NCI-H345 treated with DMSO at 0.1 percent for 48 hours (cell line): ENCODE measurements around the gene KDM2A.
"Not testable (repeated sequence)": the region's sequence is repeated elsewhere in the genome, so short reads cannot be mapped to it uniquely, and the experiment has no call there.

Experiments
- DNase-seq: peaks from one replicate; lab custom pipeline; 2025; ENCODE audit not compliant: unreplicated experiment; lab: John Stamatoyannopoulos, UW

The KDM2A gene

DNA sequence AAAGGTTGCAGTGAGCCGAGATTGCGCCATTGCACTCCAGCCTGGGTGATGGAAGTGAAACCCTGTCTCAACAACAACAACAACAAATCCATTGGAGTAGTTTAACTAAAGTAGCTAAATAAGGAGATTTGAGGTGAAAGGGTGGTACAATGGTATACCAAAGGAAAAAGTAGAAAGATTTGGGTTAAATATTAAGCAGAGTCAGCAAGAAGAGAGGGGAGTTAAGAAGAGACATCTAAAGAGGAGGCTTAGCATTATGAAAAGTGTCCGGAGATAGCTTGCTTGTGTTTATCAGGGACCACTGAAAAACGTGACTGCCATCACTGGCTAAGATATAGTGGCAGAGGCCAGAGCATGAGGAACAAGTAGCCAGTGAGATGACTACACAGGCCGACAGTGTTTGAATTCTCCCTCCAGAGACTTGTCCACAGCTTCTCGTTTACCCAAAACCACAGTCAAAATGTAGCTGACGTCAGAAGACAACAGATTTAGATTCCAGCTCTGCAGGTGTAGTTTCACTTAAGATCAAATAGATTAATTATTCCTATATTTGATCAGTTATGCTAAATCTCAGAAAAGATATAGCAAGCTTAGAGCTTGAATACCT is 114.6 kb downstream of the KDM2A start:
- DNase-seq: no peak

DNA sequence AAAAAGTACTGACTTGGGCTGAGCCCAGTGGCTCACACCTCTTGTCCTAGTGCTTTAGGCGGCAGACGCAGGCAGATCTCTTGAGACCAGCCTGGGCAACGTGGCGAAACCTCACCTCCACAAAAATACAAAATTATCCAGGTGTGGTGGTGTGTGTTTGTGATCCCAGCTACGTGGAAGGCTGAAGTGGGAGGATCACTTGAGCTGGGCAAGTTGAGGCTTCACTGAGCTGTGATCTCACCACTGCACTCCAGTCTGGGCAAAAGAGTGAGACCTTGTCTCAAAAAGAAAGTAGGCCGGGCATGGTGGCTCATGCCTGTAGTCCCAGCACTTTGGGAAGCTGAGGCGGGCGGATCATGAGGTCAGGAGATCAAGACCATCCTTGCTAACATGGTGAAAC is 115.5 kb downstream of the KDM2A start:
- DNase-seq: not testable (repeated sequence)

DNA sequence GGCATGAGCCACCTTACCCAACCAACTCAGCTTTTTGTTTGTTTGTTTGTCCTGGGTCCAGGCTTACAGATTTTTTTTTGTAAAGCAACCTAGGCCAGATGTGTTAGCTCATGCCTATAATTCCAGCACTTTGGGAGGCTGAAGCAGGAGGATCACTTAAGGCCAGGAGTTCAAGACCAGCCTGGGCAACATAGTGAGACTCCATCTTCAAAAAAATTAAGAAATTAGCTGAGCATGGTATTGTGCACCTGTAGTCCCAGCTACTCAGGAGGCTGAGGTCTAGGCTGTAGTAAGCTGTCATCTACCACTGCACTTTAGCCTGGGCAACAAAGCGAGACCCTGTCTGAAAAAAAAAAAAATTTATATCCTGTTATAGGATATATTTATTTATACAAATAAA is 118.5 kb downstream of the KDM2A start:
- no peak for DNase-seq

DNA sequence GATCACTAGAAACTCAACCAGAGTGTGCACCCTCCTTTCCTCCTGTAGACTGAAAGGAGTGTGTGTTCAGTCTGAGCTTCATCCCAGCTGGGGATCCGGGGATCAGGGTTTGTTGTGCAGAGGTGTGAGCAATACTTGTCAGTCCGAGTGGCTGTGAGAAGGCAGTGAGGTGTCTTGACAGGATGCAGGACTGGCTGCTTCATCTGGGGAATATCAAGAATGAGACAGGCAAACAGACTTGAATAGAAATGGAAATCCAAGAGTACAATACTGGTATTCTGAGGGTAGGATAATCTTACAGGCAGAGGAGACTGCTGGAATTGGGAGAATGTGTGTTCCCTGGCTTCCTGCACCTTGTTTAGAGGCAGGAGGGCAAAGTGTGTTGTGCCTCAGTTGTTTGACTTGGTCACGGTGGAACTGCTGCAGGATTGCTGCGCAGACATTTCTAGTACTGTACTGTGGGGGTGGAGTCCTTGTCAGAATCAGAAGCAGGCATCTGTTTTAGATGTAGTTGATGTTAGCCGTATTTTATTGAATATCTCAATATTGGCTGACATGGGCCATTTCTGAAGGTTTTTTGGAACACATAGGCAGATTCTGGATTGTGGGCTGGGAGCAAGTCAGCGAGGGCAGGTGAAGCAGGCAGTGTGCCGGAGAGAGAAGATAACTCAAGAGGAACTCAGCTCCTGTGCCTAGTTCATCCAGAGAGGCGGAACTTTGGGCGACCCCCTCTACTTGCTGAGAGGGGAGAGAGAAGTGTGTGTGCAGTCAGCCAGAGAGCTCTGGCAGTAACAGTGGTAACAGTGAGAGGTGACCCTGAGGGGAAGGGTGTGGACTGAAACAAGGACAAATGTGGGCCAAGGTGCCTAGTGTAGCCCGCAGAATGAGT is 120.1 kb downstream of the KDM2A start:
- DNase-seq: no peak

DNA sequence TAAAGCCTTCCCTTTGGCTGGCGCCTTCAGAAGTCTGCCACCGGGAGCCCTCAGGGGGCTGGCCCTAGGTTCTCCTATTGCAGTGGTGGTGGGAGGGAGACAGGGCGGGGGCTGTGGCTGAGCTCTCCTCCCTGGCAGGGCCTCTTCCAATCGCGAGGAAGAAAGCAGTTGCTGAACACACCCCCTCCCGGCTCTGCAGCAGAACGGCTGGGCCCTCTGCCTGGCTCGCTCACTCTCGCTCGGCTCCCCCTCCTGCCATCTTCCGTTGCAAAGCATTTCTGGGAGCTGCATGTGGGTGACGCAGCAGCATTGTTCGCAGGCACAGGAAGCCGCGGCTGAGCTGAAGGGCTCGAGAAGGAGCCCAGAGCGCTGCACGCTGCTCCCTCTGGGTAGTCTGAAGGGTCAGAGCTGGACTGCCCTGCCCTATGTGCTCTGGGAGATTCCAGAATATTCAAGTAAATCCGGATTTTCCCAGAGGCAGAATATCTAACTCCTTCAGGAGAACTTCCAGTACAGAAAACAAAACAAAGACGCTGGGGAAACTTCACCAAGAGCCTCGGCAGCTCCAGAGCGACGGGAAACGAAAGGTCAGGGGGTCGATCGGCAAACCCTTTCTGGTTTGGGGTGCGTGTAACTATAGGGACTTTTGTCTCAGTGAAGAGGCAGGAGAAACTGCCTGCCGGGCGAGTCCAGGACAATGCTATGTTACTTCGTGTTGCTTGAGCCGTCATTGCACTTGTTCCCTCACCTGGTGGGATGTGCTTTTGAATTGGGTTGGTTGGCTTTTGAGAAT is 120.9 kb downstream of the KDM2A start:
- DNase-seq: peak; percentile 97

DNA sequence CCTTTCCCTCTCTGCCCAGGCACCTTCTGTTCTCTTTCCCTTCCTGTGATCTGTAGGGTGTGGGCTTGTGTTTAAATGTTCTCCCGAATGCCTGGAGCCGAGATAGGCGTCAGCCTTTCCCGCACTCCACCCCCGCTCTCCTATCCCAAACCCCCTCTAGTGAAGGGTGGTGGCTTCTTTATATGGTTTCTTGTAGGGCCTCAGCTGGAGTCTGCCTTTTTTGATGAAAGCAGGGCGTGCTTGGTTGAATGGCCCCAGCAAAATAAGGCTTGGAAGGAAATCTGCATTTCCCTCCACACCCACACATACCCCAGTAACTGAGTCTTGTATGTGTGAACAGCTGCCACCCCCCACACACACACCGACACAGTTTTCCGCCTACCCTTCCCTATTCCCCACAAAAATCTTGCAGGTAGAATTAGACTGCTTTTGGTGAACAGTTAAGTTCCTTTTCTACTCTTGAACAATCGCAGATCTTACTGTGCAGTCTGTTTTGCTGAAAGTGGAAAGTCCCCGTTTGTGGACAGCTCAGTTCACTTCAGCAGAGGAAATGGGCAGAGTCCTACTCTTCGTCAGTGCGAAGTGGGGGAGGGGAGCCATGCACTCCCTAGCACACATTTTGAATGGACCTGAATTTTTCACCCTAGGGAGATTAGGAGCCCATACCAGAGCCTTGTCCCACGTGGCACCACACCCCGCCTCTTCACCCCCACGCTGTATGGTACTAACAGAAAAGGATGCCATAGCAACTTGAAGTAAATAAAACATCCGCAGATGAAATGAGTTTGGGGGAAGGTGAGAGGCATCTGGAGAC is 121.7 kb downstream of the KDM2A start:
- DNase-seq: no peak

DNA sequence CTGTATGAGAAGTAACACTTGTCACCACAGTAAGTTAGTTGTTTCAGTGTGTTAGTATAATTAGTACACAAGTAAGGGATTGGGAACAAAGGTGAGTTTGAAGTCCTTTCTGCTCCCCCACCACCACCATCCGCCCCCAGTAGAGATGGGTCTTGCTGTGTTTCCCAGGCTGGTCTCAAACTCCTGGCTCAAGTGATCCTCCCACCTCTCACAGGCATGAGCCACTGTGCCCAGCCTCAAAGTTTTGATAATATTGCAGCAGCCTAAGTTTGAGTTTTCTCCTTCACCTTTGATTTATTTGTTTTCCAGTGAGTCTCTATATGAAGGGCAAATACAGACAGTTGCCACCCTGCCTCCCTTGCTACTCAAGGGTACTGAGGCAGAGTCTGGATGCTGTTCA is 123.5 kb downstream of the KDM2A start:
- DNase-seq: no peak

DNA sequence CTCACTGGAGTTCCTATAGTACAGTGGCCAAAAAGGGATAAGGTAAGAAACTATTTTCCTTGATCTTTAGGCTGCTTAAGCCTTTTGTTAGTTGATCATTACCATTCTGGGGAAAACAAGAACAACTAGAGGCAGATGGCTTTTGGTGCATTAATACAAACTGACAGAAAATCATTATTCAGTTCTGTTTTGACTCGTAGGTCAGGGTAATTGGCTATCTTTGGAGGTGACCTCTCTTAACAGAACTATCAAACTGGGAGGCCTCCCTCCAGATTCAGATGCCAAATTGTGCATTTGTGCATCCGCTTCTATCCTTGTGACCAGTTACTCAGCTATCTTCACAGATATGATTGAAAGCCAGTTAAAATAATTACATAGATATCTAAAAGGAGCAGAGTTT is 124.0 kb downstream of the KDM2A start:
- DNase-seq: no peak

DNA sequence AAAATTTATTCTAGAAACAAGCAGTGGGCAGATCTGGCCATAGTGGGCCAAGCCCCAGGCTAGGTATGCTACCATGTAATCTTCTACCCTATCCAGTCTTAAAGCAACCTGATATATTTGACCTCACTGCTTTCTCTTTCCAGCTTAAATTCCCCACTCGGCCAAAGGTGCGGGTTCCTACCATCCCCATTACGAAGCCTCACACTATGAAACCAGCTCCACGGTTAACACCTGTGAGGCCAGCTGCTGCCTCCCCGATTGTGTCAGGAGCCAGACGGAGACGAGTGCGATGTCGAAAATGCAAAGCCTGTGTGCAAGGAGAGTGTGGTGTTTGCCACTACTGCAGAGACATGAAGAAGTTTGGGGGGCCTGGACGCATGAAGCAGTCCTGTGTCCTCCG is 126.0 kb downstream of the KDM2A start:
- no peak for DNase-seq

DNA sequence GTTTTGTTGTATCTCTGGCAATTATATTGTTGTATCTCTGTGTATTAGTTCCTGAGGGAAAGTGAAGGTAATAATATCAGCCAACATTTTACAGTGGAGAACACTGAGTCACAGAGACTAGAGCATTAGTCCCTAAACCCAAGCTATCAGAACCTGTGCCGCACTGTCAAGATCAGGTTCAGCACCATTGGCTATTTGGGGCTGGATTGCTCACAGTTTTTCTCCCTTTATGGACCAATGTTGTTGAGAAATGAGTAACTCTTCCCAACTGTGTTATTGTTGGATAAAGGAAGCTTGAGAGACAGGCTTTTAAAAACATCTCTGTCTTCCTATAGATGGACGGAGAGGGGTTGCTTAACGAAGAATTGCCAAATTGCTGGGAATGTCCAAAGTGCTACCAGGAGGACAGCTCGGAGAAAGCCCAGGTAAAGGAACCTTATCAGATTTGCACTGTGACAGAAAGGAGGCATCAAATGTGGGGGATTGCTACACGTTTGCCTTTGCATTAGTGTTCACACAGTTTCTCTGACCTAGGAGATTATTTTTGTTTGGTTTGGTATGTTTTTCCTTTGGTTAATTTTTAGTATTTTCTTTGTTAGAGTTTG is 129.0 kb downstream of the KDM2A start:
- DNase-seq: no peak

DNA sequence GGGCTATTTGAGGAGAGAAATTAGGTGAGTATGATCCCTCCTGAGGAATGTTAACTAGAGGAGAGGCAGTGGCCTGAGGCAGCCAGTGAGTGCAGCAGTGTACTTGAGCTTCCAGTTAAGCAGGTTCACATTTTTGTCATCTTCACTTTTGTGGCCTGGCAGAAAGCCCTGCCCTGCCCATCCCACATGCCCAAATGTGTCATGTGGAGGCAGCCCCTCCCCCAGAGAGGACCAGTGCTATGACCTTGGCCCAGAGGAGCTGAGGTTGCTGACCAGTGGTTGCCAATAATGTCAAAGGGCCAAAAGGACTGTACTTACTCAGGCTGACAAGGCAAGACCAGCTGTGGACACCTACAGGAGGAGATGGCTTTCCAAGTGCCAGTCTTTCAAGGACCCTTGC is 129.6 kb downstream of the KDM2A start:
- no peak for DNase-seq

DNA sequence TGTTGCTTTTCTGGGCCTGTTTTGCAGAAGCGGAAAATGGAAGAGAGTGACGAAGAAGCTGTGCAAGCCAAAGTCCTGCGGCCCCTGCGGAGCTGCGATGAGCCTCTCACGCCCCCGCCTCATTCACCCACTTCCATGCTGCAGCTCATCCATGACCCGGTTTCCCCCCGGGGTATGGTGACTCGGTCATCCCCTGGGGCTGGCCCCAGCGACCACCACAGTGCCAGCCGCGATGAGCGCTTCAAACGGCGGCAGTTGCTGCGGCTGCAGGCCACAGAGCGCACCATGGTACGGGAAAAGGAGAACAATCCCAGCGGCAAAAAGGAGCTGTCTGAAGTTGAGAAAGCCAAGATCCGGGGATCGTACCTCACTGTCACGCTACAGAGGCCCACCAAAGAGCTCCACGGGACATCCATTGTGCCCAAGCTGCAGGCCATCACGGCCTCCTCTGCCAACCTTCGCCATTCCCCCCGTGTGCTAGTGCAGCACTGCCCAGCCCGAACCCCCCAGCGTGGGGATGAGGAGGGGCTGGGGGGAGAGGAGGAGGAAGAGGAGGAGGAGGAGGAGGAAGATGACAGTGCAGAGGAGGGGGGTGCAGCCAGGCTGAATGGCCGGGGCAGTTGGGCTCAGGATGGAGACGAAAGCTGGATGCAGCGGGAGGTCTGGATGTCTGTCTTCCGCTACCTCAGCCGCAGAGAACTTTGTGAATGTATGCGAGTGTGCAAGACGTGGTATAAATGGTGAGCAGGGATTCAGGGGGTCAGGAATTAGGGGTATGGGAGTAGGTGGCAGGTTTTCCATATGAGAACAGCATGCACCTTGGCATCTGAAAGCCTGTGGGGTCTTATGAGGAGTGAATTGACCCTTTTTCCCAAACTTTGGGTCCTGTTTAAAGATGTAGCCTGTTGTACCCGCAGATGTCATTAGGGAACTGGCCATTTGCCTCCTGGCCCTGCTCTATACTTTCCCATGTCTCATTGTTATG is 131.3 kb downstream of the KDM2A start:
- no peak for DNase-seq

DNA sequence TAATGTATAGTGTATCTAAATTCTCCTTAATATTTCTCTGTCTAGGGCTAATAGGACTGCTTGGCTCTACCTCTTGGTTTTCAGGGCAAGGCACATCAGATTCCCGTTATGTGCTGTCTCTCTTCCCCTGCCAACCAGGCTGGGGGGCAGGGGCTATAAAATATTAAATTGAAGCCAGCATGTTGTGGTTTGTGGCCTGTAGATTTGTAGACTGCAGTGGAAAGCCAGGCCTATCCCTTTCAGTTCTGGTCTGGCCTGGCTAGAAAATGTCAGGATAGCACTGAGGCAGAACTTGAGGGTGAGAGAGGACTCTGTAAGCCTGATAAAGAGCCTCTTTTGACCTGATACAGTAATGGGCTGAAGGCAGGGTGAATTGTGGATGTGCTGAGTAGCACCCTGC is 132.8 kb downstream of the KDM2A start:
- no peak for DNase-seq

DNA sequence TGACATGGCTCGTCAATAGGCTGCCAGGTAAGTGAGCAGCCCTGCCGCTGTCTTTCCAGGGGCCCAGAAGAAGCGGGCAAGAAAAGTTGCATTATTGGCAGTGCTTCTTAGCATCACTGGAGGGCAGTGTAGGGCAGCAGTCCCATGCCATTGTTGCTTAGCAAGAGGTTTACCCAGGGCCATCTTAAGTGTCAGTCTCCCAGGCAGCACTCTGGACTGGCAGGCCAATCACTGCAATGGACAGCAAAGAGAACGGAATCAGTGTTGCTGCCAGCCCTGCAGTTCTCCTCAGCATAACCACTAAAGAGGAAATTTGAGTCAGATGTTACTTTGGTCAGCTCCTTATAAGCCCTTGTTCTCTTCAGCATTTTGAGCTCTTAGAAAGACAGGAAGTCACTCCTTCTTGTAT is 133.8 kb downstream of the KDM2A start:
- DNase-seq: no peak

DNA sequence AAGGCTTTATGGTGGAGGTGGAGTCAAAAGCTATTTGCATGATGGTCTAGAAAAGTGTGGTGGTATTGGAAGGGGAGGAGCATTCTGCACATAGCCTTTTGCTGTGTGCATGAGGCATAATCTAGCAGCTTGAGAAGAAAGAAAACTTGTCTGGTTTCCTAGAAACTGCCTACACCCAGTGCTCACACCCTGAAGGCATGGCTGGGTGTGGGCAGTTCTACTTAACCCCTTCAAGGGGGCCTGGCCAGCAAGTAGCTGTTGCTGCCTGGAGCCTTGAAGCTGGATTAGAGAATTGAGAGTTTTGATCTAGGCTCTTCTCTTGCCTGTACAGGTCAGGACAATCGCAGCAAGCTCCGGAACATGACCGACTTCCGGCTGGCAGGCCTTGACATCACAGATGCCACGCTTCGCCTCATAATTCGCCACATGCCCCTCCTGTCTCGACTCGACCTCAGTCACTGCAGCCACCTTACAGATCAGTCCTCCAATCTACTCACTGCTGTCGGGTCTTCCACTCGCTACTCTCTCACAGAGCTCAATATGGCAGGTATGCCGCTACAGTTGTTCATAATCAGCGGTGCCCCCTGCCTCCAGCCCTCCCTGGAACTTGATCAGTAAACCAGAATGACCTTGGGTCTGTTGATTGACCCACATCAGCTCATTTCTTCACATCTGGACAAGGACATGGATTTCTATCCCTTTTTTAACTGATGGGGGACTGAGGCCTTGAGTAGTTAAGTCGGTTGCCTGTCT is 135.0 kb downstream of the KDM2A start:
- DNase-seq: no peak

DNA sequence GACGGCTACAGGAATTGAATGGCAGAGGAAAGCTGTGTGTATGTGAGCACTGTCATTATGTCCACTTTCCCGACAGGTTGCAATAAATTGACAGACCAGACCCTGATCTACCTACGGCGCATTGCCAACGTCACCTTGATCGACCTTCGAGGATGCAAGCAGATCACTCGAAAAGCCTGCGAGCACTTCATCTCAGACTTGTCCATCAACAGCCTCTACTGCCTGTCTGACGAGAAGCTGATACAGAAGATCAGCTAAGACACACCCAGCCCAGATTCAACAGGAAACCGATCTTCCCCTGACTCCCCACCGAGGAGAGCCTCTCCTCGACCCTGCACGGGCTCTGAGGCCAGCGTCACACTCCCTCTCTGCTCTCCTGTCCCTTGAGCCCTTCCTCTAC is 135.7 kb downstream of the KDM2A start:
- DNase-seq: no peak

DNA sequence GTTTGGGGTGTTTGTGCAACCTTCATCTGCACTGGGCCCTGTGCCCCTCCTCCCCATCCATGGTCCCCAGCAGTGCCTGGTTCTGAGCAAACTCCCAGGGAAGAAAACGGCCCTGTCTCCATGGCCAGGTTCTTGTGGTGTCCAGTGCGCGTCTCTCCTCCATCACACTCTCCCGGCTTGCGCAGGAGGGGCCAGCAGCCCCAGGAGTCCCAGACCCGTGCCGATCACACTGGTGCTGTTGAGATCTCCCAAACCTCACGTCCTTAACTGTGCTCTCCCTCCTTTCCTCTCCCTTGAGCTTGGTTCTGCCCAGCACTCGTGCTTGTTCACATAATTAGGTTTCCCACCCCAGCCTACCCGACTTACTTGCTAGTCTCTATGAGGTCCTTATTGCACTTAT is 136.3 kb downstream of the KDM2A start:
- no peak for DNase-seq

DNA sequence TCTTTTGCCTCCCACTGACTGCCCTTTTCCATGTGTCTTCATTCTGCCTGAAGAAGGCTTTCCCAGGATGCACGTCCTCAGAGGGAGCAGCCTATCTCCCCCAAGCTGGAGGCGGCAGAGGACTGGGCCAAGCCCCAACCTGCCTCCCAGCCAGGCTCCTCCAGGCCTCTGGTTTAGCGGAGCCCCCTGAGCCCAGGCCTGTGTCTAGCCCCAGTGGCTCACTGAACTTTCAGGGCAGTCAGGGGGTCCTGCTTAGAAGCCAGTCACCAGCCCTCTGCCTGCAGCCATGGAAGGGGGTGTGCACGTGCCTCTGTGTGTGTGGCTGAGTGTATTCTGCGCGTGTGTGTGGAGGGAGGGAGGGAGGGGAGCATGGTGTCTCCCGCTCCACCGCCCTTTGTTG is 136.8 kb downstream of the KDM2A start:
- no peak for DNase-seq
